H1 (cell line): ENCODE data around the gene REG4. TPM values are rescaled to one million over a fixed set of nuclear protein-coding genes. Genes with fewer than 3 reads are reported as not detected.

ENCODE experiments used
- CTCF ChIA-PET: fragments of 300-600 bp; sonication (Branson Sonifier 250); formaldehyde crosslinking; loops from one replicate; lab custom pipeline; 2021; ENCODE audit not compliant: partially characterized antibody; lab: Charles Lee
- POLR2A ChIA-PET: fragments of 300-600 bp; sonication (Branson Sonifier 250); formaldehyde crosslinking; loops from one replicate; lab custom pipeline; 2021; ENCODE audit warnings: inconsistent platforms; ENCODE audit not compliant: partially characterized antibody; lab: Charles Lee
- DNase-seq, 2 experiments: peaks; one replicate each; pipeline versions ENCODE4 v3.0.0 to v3.0.0-alpha.2; 2010 to 2022; ENCODE audit warnings: low spot score in 2 of 2, low read depth in 1 of 2, mixed read lengths in 1 of 2
- FAIRE-seq: peaks from 2 replicates; lab custom pipeline; 2011; peaks lifted over from hg19 to GRCh38; lab: Jason Lieb, UNC
- H2AFZ ChIP-seq: 2 replicates; pipeline ENCODE4 v1.8.1; 2012; ENCODE audit warnings: low read length, inconsistent platforms
- H2AK5ac ChIP-seq: 2 replicates; pipeline ENCODE4 v1.6.1; 2013; ENCODE audit warnings: low read depth, low read length
- H2BK120ac ChIP-seq: replicated peaks from 2 replicates; pipeline ENCODE3; 2013; ENCODE audit warnings: low read depth, low read length, inconsistent platforms
- H2BK12ac ChIP-seq: 2 replicates; pipeline ENCODE4 v1.6.1; 2013; ENCODE audit warnings: low read depth, low read length
- H2BK15ac ChIP-seq: 2 replicates; pipeline ENCODE4 v1.6.1; 2013; ENCODE audit warnings: low read length
- H2BK20ac ChIP-seq: 2 replicates; pipeline ENCODE4 v1.6.1; 2013; ENCODE audit warnings: low read length
- H2BK5ac ChIP-seq: 2 replicates; pipeline ENCODE4 v1.6.1; 2013; ENCODE audit warnings: low read depth, low read length
- H3K14ac ChIP-seq: 2 replicates; pipeline ENCODE4 v1.6.1; 2013; ENCODE audit warnings: inconsistent platforms; ENCODE audit not compliant: insufficient read length
- H3K18ac ChIP-seq: 2 replicates; pipeline ENCODE4 v1.6.1; 2013; ENCODE audit warnings: low read length; ENCODE audit errors: extremely low read depth
- H3K23ac ChIP-seq: 2 replicates; pipeline ENCODE4 v1.6.1; 2013; ENCODE audit warnings: inconsistent platforms; ENCODE audit not compliant: insufficient read length
- H3K23me2 ChIP-seq: 2 replicates; pipeline ENCODE4 v1.6.1; 2013; ENCODE audit warnings: low read depth, low read length
- H3K27ac ChIP-seq: 2 replicates; pipeline ENCODE4 v1.6.1; 2011; ENCODE audit warnings: low read depth, low read length, inconsistent platforms
- H3K27me3 ChIP-seq, 4 experiments: replicated peaks in 1 of 4; 1 replicate in 1 of 4; 2 replicates in 3 of 4; pipeline versions ENCODE4 v1.6.1 to v1.8.1; 2011 to 2013; ENCODE audit warnings: low read length in 3 of 4, mild to moderate bottlenecking in 3 of 4, inconsistent platforms in 2 of 4, mixed read lengths in 2 of 4, moderate library complexity in 1 of 4; ENCODE audit not compliant: control insufficient read depth in 3 of 4, insufficient read depth in 3 of 4; ENCODE audit errors: extremely low read depth in 1 of 4
- H3K36me3 ChIP-seq, 4 experiments: 2 replicates each; pipeline versions ENCODE4 v1.6.1 to v1.8.1; 2011 to 2013; ENCODE audit warnings: mild to moderate bottlenecking in 4 of 4, low read length in 3 of 4, moderate library complexity in 2 of 4, control low read depth in 1 of 4, inconsistent platforms in 1 of 4; ENCODE audit not compliant: insufficient read depth in 4 of 4, control insufficient read depth in 2 of 4
- H3K4ac ChIP-seq: replicated peaks from 2 replicates; pipeline ENCODE3; 2013; ENCODE audit warnings: low read length, low read depth, mixed read lengths, inconsistent platforms; ENCODE audit not compliant: insufficient read length
- H3K4me1 ChIP-seq, 4 experiments: replicated peaks in 1 of 4; 1 replicate in 1 of 4; 2 replicates in 3 of 4; pipeline versions ENCODE4 v1.6.1 to v1.8.1; 2011 to 2013; ENCODE audit warnings: low read length in 3 of 4, inconsistent platforms in 2 of 4, mixed read lengths in 1 of 4; ENCODE audit not compliant: insufficient read depth in 4 of 4, control insufficient read depth in 3 of 4
- H3K4me2 ChIP-seq, 2 experiments: 2 replicates each; pipeline versions ENCODE4 v1.6.1 to v1.8.1; 2011 to 2013; ENCODE audit warnings: low read depth in 2 of 2, low read length in 2 of 2, control low read depth in 1 of 2, inconsistent platforms in 1 of 2, mild to moderate bottlenecking in 1 of 2; ENCODE audit not compliant: insufficient read depth in 1 of 2
- H3K4me3 ChIP-seq, 4 experiments: fragments of 200-600, 300-600 bp in 1 of 4; sonication (generic), shearing (Covaris generic), sonication (Bioruptor Twin) in 1 of 4; 2 replicates each; pipeline versions ENCODE4 v1.5.1 to v1.8.1; 2011 to 2016; ENCODE audit warnings: low read length in 4 of 4, low read depth in 3 of 4, control low read depth in 2 of 4, inconsistent platforms in 2 of 4, mild to moderate bottlenecking in 2 of 4, mixed read lengths in 1 of 4, moderate library complexity in 1 of 4; ENCODE audit not compliant: insufficient read depth in 2 of 4; ENCODE audit errors: extremely low read depth in 1 of 4
- H3K56ac ChIP-seq: replicated peaks from 2 replicates; pipeline ENCODE3; 2013; ENCODE audit warnings: low read depth, mild to moderate bottlenecking, mixed read lengths, low read length, inconsistent platforms; ENCODE audit not compliant: insufficient read length
- H3K79me1 ChIP-seq: 2 replicates; pipeline ENCODE4 v1.6.1; 2013; ENCODE audit warnings: low read depth, low read length, control low read depth
- H3K79me2 ChIP-seq, 2 experiments: 2 replicates each; pipeline versions ENCODE4 v1.6.1 to v1.8.1; 2012 to 2013; ENCODE audit warnings: low read length in 2 of 2, mild to moderate bottlenecking in 2 of 2, inconsistent platforms in 1 of 2; ENCODE audit not compliant: insufficient read depth in 2 of 2, control insufficient read depth in 1 of 2
- H3K9ac ChIP-seq, 4 experiments: replicated peaks in 1 of 4; 1 replicate in 1 of 4; 2 replicates in 3 of 4; pipeline versions ENCODE4 v1.6.1 to v1.8.1; 2011 to 2013; ENCODE audit warnings: low read depth in 3 of 4, low read length in 3 of 4, control low read depth in 2 of 4, mild to moderate bottlenecking in 2 of 4, moderate library complexity in 2 of 4, inconsistent platforms in 1 of 4; ENCODE audit errors: extremely low read depth in 1 of 4
- H3K9me3 ChIP-seq, 2 experiments: 2 replicates each; pipeline versions ENCODE4 v1.6.1 to v1.8.1; 2012 to 2013; ENCODE audit warnings: mild to moderate bottlenecking in 2 of 2, moderate library complexity in 2 of 2, control low read depth in 1 of 2, inconsistent platforms in 1 of 2, low read depth in 1 of 2, low read length in 1 of 2, mixed read lengths in 1 of 2; ENCODE audit not compliant: insufficient read depth in 2 of 2
- H4K20me1 ChIP-seq, 2 experiments: replicated peaks in 1 of 2; 2 replicates each; pipeline versions ENCODE3 to v1.8.1; 2011 to 2013; ENCODE audit warnings: inconsistent platforms in 2 of 2, low read length in 2 of 2, mild to moderate bottlenecking in 1 of 2; ENCODE audit not compliant: insufficient read depth in 2 of 2, control insufficient read depth in 1 of 2
- H4K5ac ChIP-seq: 2 replicates; pipeline ENCODE4 v1.6.1; 2013; ENCODE audit warnings: low read length, low read depth, mixed read lengths, inconsistent platforms; ENCODE audit not compliant: insufficient read length
- H4K8ac ChIP-seq: 2 replicates; pipeline ENCODE4 v1.8.0; 2013; ENCODE audit warnings: mild to moderate bottlenecking, moderate library complexity, low read length, inconsistent platforms; ENCODE audit not compliant: insufficient read depth; ENCODE audit errors: extremely low read depth
- H4K91ac ChIP-seq: replicated peaks from 2 replicates; pipeline ENCODE3; 2013; ENCODE audit warnings: low read length, mixed read lengths, inconsistent platforms; ENCODE audit not compliant: insufficient read length
- BACH1 ChIP-seq: IDR thresholded peaks from 2 replicates; pipeline ENCODE4 v1.6.1; 2012; ENCODE audit warnings: low read length, improper control_type of control experiment
- CREB1 ChIP-seq: IDR thresholded peaks from 2 replicates; pipeline ENCODE4 v1.6.1; 2012; ENCODE audit warnings: inconsistent platforms
- CTBP2 ChIP-seq: IDR thresholded peaks from 2 replicates; pipeline ENCODE4 v1.7.0; 2011; ENCODE audit warnings: borderline replicate concordance, mild to moderate bottlenecking, moderate library complexity, mixed read lengths, low read length; ENCODE audit not compliant: insufficient read depth, insufficient read length
- EGR1 ChIP-seq: IDR thresholded peaks from 2 replicates; pipeline ENCODE4 v1.6.1; 2011; ENCODE audit warnings: low read depth, low read length, borderline replicate concordance
- FOSL1 ChIP-seq: IDR thresholded peaks from 2 replicates; pipeline ENCODE4 v1.6.1; 2011; ENCODE audit warnings: mild to moderate bottlenecking, low read depth, low read length, moderate library complexity; ENCODE audit not compliant: insufficient read depth
- JUND ChIP-seq: IDR thresholded peaks from 2 replicates; pipeline ENCODE4 v1.6.1; 2011; ENCODE audit warnings: mild to moderate bottlenecking, improper control_type of control experiment, low read length
- KDM1A ChIP-seq: fragments of 200-600, 300-600 bp; sonication (generic); IDR thresholded peaks from 2 replicates; pipeline ENCODE4 v1.7.1; 2016; ENCODE audit warnings: mild to moderate bottlenecking, low read length, borderline replicate concordance
- POLR2A ChIP-seq, 2 experiments: IDR thresholded peaks; 1 replicate in 1 of 2; 2 replicates in 1 of 2; pipeline ENCODE4 v1.6.1; 2011; ENCODE audit warnings: low read depth in 2 of 2, low read length in 2 of 2, mild to moderate bottlenecking in 2 of 2; ENCODE audit errors: control extremely low read depth in 1 of 2
- POU5F1 ChIP-seq: IDR thresholded peaks from 2 replicates; pipeline ENCODE4 v1.6.1; 2011; ENCODE audit warnings: low read depth, mild to moderate bottlenecking, low read length, moderate library complexity
- RAD21 ChIP-seq, 2 experiments: IDR thresholded peaks in 1 of 2; conservative IDR thresholded peaks in 1 of 2; 2 replicates each; pipeline ENCODE4 v1.6.1; 2011; ENCODE audit warnings: low read depth in 2 of 2, low read length in 2 of 2, improper control_type of control experiment in 1 of 2, inconsistent platforms in 1 of 2, mild to moderate bottlenecking in 1 of 2, moderate library complexity in 1 of 2
- RFX5 ChIP-seq: IDR thresholded peaks from 2 replicates; pipeline ENCODE4 v1.6.1; 2011; ENCODE audit warnings: low read depth, low read length, improper control_type of control experiment, borderline replicate concordance
- SP2 ChIP-seq: IDR thresholded peaks from 2 replicates; pipeline ENCODE4 v1.6.1; 2012; ENCODE audit warnings: mild to moderate bottlenecking, low read length, inconsistent platforms
- TAF7 ChIP-seq: optimal IDR thresholded peaks from 2 replicates; pipeline ENCODE3; 2011; ENCODE audit warnings: low read depth, mild to moderate bottlenecking, inconsistent platforms, low read length, moderate library complexity, borderline replicate concordance
- YY1 ChIP-seq: IDR thresholded peaks from 2 replicates; pipeline ENCODE4 v1.6.1; 2011; ENCODE audit warnings: low read depth, mild to moderate bottlenecking, low read length
- WGBS, 2 experiments: shearing (Covaris generic) in 1 of 2; methylation state at CpG; one replicate each; pipeline versions ENCODE4 v1.1.6 to v1.1.7; 2013 to 2015; ENCODE audit warnings: low lambda C conversion rate in 2 of 2, mixed read lengths in 2 of 2, inconsistent platforms in 1 of 2, low coverage in 1 of 2, missing lambda C conversion rate in 1 of 2; ENCODE audit not compliant: insufficient replicate concordance in 2 of 2, insufficient coverage in 1 of 2, insufficient read length in 1 of 2; ENCODE audit errors: extremely low coverage in 1 of 2, missing lambda C conversion rate in 1 of 2; 5-methylcytosine and 5-hydroxymethylcytosine counted together
- polyA plus RNA-seq, 7 experiments: library from polyadenylated mRNA; depleted of rRNA in 3 of 7; stranded (reverse) in 5 of 7; unstranded in 2 of 7; fragments of >200 nt in 5 of 7; fragments of 200-250 nt in 2 of 7; gene quantifications; 1 replicate in 5 of 7; 2 replicates in 1 of 7; 4 replicates in 1 of 7; pipeline versions ENCODE4 v1.2.1 to v1.2.3, GENCODE V29; 2011 to 2013; ENCODE audit warnings: missing spikeins in 2 of 7, mixed read lengths in 2 of 7
- total RNA-seq: library from RNA; stranded (reverse); fragmentation: NEBNext Ultra II Directional; extraction: Animal tissue kit (Norgen Biotek cat#: 25700); gene quantifications from 2 replicates; pipeline ENCODE4 v1.2.1, GENCODE V29; 2021

The REG4 gene
- total and polyA plus RNA-seq, 2 of the 8 experiments (the other 6 are each of a cell fraction or from before 2014, with no cell fraction given): not detected

GRCh38 chr1:119782631-119783325 lies 28.5 kb downstream of the REG4 start:
- Histone ChIP-seq H3K4me3 (no peak overlapping the region), H2BK15ac (no peak overlapping the region), H3K27ac (no peak overlapping the region), H3K9me3 (no peaks in the 10 kb centered on the region), H3K18ac (no peak overlapping the region), H4K91ac (no peak overlapping the region), H3K36me3 (no peaks in the 10 kb centered on the region), H3K4me2 (no peak overlapping the region), H2BK12ac (no peak overlapping the region), H3K9ac (no peak overlapping the region), H3K79me1 (no peaks in the 10 kb centered on the region), H4K8ac (no peak overlapping the region), H3K79me2 (no peaks in the 10 kb centered on the region), H3K23ac (no peak overlapping the region), H3K27me3 (no peaks in the 10 kb centered on the region), H4K20me1 (no peaks in the 10 kb centered on the region), H2BK5ac (no peak overlapping the region), H3K56ac (no peak overlapping the region), H3K23me2 (no peaks in the 10 kb centered on the region), H2AFZ (no peak overlapping the region), H4K5ac (no peak overlapping the region), H3K4ac (no peak overlapping the region), H3K4me1 (no peaks in the 10 kb centered on the region), H2BK120ac (no peak overlapping the region), H3K14ac (no peak overlapping the region), H2BK20ac (no peak overlapping the region), H2AK5ac (no peak overlapping the region)
- ChIA-PET CTCF (interaction anchor here (0.9 to 1.6 kb wide), 4 partner anchors 21 to 410 kb away, joined by 3 to 4 read pairs (median 3); no protein-coding TSS in a partner anchor), POLR2A (interaction anchor here (0.8 to 1.1 kb wide), 2 partner anchors 10 to 13 kb away, joined by 3 read pairs; no protein-coding TSS in a partner anchor)
- FAIRE-seq (no peak), DNase-seq (peak in 1 of 2 experiments; percentile 35)
- 86% methylated on average over 7 of the region's 7 CpGs; no CpG with 5 or more reads in 1 of the 2 experiments for WGBS, 2 experiments
- TF ChIP-seq BACH1 (no peak), SP2 (no peak), TAF7 (no peak), YY1 (no peak), JUND (no peak), EGR1 (no peak), CTBP2 (no peak), POU5F1 (no peak), RFX5 (no peak), POLR2A (IDR thresholded peaks at IDR 0.05; ENCODE audit: control extremely low read depth in 1 of 2, low read depth in 2 of 2, low read length in 2 of 2) (no peak), CREB1 (no peak), RAD21 (IDR thresholded peaks at IDR 0.05 in 1 of 2, conservative IDR thresholded peaks at IDR 0.05 in 1 of 2; ENCODE audit: low read depth in 2 of 2, low read length in 2 of 2) (no peak), FOSL1 (no peak), KDM1A (no peak)
